HG03378 (cell line): Measurements from ENCODE around the gene ABHD17A.
"Not testable (repeated sequence)": the region's sequence is repeated elsewhere in the genome, so short reads cannot be mapped to it uniquely, and the experiment has no call there.

Experiments
- ATAC-seq: cut with Tn5 transposase; IDR thresholded peaks from one replicate; pipeline ENCODE4 v1.9.1; 2021; ENCODE audit warnings: mild to moderate bottlenecking, moderate library complexity; ENCODE audit not compliant: unreplicated experiment

The ABHD17A gene

DNA sequence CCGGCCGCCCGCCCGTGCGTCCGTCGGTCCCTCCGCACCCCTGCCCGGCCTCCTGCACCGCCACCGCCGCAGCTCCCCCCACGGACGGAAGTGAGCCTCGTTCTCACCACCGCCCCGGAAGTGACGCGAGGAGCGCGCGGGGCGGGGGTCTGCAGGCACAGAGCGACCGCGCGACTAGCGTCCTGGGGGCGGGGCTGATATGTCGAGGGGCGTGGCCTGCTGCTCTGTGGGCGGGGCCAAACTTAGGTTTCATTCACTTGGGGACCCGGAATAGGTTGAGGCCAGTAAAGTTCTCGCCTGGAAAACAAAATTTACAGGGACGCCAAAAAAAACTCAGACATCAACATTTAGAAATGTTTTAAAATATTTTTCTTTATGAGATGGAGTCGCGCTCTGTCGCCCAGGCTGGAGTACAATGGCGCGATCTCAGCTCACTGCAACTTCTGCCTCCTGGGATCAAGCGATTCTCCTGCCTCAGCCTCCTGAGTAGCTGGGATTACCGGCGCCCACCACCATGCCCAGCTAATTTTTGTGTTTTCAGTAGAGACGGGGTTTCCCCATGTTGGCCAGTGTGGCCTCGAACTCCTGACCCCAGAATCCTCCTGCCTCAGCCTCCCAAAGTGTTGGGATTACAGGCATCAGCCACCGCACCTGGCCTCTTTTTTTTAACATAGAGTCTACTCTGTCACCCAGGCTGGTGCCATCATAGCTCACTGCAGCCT is at the start of gene ABHD17A:
TSS of gene ABHD17A (minus strand) at position 99 of the 722 bp plus-strand sequence. CDS start 3,930 bp downstream, outside the sequence.
- not testable (repeated sequence) for ATAC-seq

DNA sequence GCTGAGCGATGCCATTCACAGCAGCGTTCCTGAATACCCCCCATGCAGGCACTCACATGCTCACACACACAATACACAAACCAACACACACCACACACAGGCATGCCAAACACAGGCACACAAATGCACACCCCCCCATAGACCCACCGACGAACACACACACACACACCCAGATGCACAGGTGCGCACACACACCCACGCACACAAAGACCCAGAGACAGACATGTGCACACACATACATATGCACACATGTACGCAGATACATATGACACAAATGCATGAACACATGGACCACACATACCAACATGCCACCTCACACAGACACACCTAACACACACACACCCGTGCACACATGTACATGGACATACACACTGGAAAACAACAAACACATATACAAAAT is 48.6 kb upstream of the ABHD17A start:
- no peak for ATAC-seq

DNA sequence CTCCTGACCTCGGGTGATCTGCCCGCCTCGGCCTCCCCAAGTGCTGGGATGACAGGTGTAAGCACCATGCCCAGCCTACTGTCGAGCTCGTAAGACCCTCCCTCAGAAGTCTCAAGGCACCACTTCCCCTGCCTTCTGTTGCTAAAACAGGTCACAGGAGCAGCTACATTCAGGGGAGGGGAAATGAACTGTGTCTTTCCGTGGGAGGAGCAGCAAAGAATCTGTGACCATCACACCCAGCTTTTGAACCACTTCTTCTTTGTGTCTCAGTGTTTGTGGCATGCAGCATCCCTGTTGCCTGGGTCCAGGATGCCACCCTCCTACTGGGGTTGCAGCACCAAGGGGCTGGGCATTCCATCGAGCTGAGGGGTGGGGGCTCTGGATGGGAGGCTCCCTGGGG is 47.9 kb upstream of the ABHD17A start:
- no peak for ATAC-seq

DNA sequence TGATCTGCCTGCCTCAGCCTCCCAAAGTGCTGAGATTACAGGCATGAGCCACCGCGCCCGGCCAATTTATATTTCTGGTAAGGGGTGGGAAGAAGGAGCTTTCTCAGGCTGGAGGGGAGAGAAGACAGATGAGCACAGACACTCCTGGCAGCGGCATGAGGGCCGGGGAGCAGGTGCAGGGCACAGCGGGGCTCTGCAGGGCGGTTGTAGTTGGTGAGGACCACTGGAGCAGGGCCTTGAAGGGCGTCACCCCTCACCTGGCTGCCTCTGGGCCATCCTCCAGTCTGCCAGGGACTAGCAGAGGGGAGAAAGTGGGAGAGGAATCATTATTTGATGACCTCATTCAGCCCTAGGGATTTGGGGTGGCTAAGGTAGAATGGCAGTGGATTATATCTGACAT is 47.1 kb upstream of the ABHD17A start:
- no peak for ATAC-seq

DNA sequence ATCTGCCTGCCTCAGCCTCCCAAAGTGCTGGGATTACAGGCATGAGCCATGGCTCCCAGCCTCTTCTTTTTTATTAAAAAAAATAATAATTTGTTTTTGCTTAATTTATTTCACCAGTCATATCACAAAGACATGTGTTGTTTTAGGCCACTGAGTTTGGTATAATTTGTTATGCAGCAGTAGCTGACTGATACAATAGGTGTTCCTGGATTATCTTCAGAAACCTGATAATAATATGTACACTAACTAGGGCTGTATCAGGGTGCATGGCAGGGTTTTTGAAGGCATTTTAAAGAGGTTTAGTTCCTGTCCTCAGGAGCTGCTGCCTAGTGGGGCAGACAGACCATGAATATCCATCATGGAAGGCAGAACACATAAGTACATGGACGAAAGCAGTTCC is 46.1 kb upstream of the ABHD17A start:
- ATAC-seq, result no peak

DNA sequence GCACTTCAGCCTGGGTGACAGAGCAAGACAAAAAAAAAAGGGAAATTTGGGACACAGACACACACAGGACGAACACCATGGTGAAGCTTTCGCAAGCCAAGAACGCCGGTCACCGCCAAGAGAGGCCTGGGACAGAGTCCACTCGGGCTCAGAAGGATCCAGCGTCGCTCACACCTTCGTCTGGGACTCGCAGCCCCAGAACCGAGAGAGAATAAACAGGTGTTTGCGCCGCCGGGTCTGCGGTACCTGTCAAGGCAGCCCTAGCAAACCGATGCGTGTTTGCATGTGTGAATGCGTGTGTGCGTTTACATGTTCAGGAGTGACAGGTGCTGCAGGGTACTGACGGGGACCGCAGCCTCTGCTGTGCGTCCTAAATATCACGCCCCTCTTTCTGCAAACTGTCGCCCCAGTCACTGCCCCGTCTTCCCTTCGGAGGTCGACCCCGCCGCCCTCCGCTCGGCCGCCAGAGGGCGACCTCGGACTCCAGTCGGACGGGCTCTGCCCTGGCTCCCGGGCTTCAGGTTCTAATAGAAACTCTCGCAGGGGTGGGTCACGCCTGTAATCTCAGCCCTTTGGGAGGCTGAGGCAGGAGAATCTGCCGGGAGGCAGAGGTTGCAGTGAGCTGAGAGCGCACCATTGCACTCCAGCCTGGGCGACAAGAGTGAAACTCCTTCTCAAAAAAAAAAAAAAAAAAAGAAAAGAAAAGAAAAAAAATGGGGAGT is 43.9 kb upstream of the ABHD17A start:
- ATAC-seq, result no peak

GRCh38 chr19:1925544-1925943 is 40.2 kb upstream of the ABHD17A start:
- ATAC-seq, result no peak

DNA sequence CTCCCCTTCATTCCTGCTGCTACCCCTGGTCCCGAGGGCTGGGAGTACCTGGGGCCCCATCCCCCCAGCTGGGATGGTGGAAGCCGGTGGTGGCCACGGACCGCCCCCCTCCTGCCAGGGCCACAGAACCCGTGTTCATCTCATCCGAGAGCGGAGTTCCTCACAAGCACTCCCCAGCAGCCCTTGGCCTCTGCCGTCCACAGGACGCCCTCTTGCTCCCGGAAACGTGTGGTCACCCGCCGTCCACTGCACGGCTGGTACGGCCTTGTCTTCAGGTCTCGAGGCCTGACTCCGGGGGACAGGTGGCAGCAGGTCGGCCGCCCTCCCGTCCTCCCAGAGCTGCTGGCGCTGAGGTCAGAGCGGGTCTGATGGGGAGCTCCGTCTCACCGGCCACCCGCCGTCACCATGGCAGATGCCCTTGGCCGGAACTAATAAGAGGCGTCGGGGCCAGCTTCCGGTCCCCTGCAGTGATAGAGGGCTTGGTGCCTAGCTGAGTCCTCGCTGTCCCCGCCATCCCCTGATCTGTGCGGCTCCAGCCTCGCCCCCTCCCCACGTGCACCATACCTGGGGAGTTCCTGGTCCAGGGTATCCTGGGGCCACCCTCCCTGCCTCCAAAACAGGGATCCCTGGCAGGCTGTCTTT is 39.1 kb upstream of the ABHD17A start:
- ATAC-seq, result no peak

DNA sequence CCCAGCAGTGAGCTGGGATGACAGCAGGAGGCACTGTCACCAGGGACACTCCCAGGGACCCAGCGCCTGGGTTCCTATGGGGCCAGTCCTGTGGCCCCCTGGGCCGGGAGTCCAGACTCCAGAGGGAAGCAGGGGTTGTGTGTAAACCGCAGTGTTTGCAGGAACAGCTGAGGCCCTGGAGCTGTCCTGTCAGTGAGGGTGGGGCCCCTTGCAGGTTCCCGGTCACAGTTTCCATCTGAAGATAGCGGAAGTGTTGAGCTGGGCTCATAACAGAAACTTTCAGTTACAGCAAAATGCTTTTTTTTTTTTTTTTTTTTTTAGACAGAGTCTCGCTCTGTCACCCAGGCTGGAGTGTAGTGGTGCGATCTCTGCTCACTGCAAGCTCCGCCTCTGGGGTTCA is 38.0 kb upstream of the ABHD17A start:
- no peak for ATAC-seq

GRCh38 chr19:1922803-1923202 is 37.5 kb upstream of the ABHD17A start:
- ATAC-seq, result no peak

- no peak for ATAC-seq
Measured at GRCh38 chr19:1921825-1922224, 36.5 kb upstream of the ABHD17A start.

DNA sequence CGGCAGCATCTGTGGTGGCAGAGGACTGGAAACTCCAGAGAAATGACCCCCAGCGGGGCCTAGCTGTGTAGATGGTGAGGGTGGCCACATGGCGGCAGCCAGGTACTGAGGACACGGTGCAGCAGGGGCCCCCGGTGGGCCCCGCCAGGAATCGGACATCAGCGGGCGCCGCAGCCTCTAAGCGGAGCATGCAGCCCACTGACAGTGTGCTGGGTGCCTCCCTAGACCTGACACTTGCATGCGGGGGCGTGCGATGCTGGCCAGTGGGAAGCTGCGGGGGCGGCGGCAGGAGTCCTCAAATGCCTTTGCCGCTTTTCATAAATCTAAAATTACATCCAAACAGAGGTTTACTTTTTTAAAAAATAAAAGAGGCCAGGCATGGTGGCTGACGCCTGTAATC is 36.0 kb upstream of the ABHD17A start:
- ATAC-seq, result no peak

- no peak for ATAC-seq
Measured at GRCh38 chr19:1920644-1921043, 35.3 kb upstream of the ABHD17A start.

DNA sequence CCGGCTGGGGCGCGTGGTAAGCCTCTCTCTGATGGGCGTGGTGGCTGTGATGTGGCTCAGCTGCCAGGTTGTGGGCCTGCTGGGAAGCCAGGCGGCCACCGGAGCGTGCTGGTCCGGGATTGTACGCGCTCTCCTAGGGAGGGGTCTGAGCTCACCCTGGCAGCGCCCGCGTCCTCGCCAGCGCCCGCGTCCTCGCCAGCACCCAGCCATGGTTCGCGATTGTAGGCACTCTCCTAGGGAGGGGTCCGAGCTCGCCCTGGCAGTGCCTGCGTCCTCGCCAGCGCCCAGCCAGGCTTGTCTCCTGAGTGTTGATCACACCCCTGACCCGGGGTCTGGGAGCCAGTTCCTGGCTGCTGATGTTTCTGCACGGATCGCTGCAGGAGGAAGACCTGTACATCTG is 33.7 kb upstream of the ABHD17A start:
- ATAC-seq, result no peak

DNA sequence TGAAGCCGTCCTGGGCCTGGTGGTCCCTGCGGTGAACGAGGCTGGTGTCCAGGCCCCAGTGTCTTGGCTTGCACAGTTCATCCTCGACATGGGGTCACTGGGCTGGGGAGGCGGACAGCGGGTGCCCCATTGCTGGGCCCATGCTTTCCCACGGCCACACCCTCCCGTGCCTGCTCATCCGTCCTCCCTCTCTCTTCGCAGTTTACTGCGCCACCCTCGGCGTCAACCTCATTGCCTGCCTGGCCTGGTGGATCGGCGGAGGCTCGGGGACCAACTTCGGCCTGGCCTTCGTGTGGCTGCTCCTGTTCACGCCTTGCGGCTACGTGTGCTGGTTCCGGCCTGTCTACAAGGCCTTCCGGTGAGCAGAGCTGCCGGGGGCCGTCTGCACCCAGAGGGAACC is 32.6 kb upstream of the ABHD17A start:
- no peak for ATAC-seq

DNA sequence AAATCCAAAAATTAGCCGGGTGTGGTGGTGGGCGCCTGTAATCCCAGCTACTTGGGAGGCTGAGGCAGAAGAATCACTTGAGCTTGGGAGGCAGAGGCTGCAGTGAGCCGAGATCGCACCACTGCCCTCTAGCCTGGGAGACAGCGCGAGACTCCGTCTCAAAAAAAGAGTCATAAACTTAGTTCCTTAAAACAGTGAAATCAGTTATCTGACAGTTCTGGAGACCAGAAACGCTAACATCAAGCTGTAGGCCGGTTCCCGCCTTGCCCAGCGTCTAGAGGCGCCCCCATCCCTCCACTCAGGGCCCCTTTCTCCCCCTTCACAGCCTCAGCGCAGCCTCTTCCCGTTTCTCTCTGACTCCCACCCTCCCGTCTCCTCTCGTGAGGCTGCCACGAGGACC is 31.9 kb upstream of the ABHD17A start:
- ATAC-seq, result no peak

DNA sequence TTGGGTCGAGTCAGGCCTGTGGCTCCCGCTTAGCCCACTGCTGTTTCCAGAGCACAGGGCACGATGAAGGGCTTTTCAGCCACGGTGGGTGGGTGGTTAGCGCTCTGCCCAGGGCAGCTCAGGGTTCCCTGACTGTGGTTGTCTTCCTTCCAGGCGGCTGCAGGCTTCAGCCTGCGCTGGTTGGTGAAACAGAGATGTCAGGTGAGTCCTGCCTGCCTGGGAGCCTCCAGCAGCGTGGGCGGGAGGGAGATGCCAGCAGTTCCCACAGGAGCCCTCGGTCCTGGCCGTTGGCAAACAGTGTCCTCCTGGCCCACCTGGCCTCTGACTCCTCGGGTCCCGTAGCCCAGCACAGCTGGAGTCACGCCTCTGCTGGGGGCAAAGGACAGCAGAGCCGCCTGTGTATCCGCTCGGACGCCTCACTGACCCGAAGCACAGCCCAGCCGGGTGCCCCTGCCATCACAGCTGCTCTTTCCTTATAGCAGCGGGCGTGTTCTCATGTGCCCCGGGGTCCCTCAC is 29.6 kb upstream of the ABHD17A start:
- ATAC-seq, result no peak

GRCh38 chr19:1913781-1914577 is 28.7 kb upstream of the ABHD17A start:
- no peak for ATAC-seq

GRCh38 chr19:1912760-1913505 is 27.6 kb upstream of the ABHD17A start:
- no peak for ATAC-seq

DNA sequence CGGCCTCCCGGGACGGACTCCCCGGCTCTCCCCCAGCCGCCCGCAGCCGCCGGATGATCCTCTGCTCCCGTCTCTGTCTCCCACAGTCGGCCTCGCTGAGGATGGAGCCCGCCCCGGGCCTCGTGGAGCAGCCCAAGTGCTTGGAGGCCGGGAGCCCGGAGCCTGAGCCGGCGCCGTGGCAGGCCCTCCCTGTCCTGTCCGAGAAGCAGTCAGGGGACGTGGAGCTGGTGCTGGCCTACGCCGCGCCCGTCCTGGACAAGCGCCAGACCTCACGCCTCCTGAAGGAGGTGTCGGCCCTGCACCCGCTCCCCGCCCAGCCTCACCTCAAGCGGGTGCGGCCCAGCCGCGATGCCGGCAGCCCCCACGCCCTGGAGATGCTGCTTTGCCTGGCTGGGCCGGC is 26.7 kb upstream of the ABHD17A start:
- no peak for ATAC-seq
